GM19099 (cell line): Measurements from ENCODE around the gene EMILIN1.

Experiments used
- POLR2A ChIP-seq: IDR thresholded peaks from 3 replicates; pipeline ENCODE4 v1.6.1; 2011; ENCODE audit warnings: low read depth; ENCODE audit not compliant: insufficient read length; ENCODE audit errors: extremely low read depth

Gene EMILIN1

DNA sequence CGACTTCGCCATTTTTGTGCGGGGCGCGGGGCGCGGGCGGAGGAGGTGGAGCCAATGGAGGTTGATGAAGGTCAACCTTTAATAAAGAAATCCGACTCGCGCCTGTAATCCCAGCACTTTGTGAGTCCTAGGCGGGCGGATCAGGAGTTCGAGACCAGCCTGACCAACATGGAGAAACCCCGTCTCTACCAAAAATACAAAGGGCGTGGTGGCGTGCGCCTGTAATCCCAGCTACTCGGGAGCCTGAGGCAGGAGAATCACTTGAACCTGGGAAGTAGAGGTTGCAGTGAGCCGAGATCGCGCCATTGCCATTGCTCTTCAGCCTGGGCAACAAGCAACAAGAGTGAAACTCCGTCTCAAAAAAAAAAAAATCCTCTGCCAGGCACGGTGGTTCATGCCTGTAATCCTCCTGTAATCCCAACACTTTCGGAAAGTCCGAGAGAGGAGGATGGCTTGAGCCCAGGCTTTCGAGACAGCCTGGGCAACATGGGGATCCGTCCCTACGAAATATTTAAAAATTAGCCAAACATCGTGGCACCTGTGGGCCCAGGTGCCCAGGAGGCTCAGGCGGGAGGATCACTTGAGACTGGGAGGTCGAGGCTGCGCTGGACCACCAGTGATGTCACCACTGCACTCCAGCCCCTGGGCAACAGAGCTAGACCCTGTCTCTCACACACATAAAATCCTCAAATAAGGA is 56.5 kb downstream of the EMILIN1 start:
- no peak for TF ChIP-seq POLR2A

DNA sequence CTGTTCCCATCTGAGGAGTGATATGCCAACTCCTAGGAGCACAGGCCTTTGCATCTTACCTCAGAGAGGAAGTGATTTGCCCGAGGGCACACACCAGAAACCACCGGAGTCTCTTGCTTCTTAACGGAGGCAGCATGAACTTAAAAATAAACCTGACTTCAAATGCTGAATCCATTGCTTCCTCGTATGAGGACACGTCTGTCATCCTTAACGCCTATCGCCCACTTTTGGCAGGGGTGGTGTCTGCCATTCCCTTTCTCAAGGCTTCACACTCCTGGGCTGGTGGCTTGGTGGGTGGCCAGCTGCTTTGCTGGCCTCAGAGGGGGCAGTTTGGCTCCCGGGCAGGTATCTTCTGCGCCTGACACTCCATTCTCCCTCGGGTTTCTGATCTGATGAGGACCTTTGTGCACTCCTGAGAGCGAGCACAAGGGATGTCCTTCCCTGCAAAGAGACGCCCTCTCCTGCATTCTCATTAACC is 57.1 kb downstream of the EMILIN1 start:
- TF ChIP-seq POLR2A, result no peak
